GM21825 (cell line): ENCODE results near the gene CNPY2.
A peak's percentile ranks its signal among the peaks of the same experiment; 100 is the strongest.
"Not testable (repeated sequence)": the region's sequence is repeated elsewhere in the genome, so short reads cannot be mapped to it uniquely, and the experiment has no call there.

Experiments used
- ATAC-seq: cut with Tn5 transposase; IDR thresholded peaks from one replicate; pipeline ENCODE4 v1.9.1; 2021; ENCODE audit warnings: mild to moderate bottlenecking, moderate library complexity; ENCODE audit not compliant: unreplicated experiment

CNPY2 gene

DNA sequence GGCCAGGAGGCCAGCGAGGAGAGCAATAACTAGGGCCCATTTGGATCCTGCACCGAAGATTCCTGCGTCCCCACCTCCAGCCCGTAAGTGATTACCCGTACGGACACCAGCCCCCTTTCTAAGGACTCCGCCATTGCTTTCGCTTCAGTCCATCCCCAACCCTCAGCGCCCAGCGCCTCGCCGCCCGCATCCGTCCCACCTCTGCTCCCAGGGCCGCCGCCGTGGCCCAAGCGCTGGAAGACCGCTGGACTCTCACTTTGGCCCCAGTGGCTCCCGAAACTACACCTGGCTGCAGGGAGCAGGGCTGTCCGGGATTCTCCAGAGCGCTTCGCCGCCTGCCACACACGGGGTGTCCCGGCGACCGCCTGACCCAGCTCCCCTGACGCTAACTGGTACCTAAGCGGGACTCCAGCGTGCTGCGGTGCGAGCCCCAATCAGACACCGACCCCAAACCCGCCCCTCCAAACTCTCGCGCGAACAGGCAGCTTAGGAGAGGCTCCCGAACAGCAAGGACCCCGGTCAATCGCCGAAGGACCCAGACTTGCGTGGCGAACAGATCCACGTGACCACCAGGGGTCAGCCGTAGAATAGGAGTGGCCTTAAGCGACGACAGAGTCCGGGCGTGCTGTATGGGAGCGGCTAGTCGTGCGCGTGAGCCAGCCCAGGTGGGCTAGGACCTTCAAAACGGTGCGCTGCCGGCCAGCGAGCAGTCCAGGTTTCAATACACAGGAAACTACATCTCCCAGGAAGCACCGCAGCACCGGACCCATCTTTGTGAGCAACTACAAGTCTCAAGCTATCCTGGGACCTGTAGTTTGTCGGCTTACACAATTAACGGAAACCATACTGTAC is at the start of gene CNPY2:
CNPY2 (minus strand) TSS at position 367 of the 852 bp plus-strand sequence. CDS start 771 bp downstream, outside the sequence.
- ATAC-seq: peak; percentile 88

DNA sequence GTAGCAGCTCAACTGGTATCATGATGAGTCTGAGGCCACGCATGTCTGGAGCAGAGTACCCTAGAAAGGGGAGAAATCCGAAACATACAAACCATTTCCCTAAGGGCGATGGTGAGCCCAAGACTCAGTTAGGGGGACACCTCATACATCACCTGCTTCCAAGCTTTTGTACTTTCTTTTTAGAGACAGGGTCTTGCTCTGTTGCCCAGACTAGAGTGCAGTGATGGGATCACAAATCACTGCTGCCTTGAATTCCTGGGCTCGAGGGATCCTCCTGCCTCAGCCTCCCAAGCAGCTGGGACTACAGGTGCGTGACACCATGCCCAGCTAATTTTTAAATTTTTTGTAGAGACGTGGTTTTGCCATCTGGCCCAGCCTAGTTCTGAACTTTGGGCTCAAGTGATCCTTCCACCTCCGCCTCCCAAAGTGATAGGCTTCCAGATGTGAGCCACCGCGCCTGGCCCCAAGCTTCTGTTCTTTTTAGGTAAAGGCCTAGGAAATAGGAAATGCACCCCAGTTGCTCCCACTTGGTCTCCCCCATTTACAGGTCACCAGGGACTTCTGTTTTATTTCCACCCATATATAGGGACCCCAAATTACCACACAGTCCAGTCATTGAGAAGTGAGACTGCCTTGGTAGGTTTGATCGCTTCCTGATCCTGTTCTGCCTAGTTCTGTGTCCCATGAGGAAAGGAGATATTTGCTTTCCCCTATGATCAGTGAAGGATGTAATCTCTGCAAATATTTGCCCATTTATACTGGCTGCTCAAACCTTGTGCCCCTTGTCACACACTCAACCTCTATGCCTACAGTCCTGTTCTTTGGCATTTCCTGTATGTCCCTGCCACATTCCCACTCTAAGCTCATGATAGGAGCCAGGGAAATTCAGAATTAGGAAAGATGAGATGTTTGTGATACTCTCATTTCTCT is 46.6 kb upstream of the CNPY2 start, which contains the start of gene APOF:
APOF (minus strand) TSS at position 728 of the 930 bp plus-strand sequence; CDS start at position 616, 112 bp downstream.
- no peak for ATAC-seq

DNA sequence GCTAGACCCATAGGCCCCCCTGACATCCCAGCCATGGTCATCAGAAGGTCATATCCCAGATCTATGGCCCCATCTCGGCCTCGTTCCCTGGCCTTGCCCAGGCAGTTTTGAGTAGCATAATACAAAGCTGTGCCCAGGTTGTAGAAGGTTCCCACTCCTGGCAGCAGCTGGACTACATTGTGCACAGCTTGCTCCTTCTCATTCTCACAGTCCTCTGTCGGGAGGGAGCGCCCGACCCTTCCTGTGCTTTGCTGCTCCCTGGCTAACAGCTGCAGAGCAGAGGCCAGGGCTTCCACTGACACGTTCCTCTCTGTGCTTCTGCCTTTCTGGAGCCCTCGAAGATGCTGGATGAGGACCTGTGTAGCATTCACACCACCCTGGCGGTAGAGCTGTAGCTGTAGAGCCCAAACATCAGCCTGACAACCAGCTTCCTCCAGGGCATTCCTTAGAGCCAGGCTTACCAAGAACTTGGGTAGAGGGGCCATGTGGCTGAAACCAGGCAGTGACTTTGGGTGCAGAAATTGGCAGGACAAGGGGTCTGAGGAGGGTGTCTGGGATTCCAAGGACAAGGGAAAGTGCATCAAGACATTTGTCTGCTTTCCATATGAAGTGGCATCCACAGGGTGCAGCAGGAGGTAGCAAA is 45.8 kb upstream of the CNPY2 start:
- no peak for ATAC-seq

DNA sequence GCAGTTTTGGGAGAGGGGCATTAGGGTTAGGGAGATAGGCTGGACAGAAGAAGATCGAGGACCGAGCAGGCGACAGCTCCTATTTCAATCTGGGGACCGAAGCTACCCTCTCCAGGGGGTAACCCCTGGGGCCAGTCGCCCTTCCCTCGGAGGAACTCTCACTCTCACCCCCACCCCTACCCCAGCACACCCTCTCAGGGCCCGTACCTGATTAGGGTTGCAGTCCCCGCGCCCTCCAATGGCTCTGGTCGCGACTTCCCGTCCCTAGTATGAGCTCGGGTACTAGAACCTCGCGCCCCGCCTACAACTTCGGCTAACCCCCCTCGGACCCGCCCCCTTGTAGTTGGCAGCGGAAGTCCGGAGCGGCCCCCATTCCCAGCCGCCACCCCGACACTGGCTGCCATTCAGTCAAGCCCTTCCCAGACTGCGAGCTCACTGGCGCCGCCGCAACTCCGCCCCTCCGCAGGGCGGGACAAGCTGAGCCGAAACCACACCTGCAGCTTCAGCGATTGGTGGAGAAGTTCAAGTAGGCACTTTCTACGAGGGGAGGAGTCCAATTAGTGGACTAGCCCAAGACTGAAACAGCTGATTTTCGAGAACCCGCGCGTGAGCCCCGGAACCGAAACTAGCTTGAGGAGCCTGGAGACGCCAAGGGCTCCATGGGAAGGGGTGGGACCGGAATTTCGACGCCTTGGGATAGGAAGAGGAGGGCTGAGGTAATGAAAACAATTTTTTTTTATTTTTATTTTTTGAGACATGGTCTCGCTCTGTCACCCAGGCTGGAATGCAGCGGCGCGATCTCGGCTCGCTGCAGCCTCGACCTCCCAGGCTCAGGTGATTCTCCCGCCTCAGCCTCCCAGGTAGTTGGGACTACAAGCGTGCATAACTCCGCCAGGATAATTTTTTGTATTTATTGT is 44.3 kb upstream of the CNPY2 start, which contains the start of gene STAT2:
STAT2 (minus strand) TSS at position 257 of the 917 bp plus-strand sequence. CDS start 3,536 bp downstream, outside the sequence.
- peak; percentile 95 for ATAC-seq

DNA sequence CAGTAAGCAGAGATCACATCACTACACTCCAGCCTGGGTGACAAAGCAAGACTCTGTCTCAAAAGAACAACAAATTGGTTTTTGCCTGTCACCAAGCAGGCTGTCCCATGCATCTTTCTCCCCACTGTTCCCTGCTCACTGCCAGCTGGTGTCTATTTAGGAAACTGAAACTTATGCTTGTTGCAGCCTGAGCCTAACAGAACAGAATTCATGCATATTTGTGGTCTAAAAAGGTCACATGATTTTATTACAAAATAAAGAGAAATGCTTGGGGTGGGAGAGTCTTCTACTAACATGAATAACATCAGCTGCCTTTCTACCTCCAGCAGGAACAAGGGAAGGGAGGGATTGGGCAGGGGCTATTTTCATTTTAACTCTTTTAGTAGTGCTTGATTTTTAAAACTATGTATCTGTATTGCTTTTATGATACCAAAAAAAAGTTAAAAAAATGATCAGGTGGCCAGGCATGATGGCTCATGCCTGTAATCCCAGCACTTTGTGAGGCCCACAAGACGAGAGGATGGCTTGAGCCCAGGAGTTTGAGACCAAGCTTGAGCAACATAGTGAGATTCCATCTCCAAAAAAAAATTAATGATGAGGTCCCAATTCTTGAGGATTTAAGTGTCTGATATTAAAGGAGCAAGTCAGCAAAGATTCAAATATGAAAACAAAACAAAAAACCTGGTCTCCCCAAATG is 43.2 kb upstream of the CNPY2 start:
- ATAC-seq: no peak

DNA sequence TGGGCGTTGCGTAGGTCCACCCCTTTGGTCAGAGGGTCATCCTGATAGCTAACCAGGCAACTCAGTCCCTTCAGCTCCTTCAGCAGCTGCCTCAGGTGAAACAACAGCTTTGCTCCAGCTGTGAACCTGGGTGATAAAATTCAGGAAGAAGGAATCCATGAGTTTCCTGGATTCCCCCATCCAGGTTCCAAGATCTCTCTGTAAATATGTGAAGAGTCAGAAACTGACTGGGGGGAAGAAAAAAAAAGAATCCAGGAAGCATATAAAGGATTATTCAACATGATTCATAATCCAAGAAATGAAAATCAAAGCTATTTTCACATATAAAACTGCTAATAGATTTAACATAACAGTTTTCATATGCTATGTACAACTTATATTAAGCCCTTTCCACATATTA is 35.5 kb upstream of the CNPY2 start:
- no peak for ATAC-seq

DNA sequence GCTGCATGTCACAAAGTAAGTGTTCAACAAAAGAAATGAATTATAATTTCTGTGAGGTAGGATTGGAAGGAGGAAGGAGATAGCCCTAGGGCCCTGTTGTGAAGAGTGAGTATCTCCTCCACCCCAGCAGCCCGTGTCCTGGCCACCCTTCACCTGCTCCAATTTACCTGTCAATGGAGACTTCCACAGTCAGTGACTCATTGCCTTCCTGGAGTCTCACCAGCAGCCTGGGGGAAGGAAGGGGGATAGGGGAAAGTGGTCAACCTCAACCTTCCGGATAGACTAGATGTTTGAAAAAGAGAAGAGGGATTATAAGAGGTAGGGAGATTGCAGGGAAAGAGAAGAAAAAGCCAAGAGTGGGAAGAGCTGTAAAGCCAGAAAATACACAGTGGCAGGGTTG is 34.9 kb upstream of the CNPY2 start:
- no peak for ATAC-seq

DNA sequence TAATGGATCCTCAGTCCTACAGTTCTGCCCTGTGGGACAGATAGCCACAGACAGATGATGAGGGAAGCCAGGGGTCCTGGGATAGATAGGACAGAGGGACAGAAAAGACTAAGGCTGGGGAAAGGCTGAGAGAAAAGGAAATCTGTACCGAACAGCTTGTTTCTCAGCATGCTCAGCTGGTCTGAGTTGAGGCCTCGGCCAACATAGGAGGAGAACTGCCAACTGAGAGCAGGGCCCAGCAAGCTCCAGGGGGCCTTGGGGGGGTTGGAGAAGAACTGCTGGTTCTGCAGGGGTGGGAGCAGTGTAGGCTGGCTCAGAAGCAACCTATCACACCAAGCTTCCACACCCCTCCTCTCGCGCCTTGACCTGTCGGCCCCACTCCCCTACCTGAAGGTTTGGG is 33.0 kb upstream of the CNPY2 start:
- no peak for ATAC-seq

DNA sequence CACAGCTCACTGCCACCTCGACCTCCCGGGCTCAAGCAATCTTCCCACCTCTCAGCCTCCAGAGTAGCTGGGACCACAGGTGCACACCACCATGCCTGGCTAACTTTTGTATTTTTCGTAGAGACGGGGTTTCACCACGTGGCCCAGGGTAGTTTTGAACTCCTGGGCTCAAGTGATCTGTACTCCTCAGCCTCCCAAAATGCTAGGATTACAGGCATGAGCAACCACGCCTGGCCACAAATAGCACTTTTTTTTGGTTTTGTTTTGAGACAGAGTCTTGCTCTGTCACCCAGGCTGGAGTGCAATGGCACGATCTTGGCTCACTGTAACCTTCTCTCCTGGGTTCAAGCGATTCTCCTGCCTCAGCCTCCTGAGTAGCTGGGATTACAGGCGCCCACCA is 31.5 kb upstream of the CNPY2 start:
- not testable (repeated sequence) for ATAC-seq

DNA sequence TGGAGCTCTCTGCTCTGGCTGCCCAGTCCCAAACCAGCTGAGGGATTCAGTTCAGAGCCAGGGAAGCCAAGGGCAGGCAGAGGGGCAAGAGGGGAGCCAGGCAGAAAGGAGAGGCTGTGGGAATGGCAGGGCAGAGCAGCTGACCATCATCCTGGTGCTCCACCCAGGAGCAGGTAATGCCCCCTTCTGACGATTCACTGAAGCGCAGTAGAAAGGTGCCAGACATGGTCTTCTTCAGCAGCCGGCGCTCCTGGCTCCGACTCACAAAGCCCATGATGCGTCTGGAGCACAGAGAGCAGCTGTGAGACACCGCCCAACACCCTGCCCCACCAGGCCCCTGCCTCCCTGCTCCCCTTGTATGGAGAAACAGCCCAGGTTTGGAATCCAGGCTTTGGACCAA is 30.9 kb upstream of the CNPY2 start:
- no peak for ATAC-seq

DNA sequence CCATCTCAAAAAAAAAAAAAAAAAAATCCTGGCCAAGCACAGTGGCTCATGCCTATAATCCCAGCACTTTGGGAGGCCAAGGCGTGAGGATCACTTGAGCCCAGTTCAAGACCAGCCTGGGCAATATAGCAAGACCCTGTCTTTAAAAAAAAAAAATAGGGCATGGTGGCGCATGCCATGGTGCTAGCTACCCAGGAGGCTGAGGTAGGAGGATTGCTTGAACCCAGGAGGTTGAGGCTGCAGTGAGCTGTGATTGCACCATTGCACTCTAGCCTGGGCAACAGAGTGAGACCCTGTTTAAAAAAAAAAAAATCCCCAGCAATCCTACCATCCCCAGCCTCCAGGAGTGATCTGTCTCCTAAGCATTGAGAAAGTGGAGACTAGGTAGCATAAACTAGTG is 26.5 kb upstream of the CNPY2 start:
- not testable (repeated sequence) for ATAC-seq

DNA sequence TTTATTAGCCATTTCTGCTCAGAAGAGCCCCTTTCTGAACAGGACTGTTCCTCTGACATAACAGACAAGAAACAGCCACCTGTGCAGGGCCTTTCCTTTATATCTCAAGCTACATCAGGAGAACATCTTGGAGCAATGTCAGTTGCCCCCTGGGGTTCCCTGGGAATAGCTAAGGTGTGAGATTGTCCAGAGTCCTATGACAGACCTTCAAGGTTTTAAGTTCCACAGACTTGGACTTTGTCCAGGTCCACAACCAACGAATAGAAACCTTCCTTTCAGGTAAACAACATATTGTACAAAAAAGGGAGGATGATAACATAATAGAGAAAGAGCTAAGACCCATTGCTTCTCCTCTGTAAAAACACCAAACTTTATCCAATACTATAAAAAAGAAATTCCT is 25.8 kb upstream of the CNPY2 start:
- ATAC-seq: no peak

DNA sequence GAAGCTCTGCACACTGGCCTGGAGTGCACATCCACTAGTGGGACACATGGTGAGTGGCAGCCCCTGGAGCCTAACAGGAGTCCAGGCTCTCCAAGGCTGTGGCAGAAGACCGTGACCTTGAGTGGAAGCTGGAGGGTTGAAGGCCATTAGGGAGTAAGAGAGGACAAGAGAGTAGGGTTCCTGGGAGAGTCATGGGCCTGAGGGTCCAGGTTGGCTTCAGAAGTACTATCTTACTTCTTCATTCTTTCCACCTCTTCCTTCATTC is 23.3 kb upstream of the CNPY2 start:
- peak; percentile 8 for ATAC-seq

DNA sequence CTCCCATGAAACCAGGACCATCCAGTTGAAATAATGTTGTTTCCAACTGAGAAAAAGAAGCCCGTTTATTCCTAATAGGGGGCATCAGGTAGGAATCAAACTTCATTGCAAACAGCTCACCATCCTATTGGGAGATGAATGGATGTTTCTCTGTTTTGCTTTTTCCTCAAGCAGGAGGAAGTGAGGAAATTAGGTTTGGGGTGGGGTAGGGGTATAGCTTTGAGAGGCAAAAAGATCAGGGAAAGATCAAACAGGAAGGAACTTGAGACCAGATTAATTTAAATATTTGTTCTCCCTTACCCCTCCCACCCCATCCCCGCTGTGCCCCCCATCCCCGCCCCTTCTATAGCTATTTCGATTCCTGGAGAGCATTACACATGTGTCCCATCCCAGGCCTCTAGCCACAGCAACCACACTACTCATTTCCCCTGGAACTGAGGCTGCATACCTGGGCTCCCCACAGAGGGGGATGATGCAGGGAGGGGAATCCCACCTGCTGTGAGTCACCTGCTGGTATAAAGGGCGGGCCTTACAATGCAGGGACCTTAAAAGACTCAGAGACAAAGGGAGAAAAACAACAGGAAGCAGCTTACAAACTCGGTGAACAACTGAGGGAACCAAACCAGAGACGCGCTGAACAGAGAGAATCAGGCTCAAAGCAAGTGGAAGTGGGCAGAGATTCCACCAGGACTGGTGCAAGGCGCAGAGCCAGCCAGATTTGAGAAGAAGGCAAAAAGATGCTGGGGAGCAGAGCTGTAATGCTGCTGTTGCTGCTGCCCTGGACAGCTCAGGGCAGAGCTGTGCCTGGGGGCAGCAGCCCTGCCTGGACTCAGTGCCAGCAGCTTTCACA is 22.7 kb upstream of the CNPY2 start, which contains the start of gene IL23A:
IL23A (plus strand) TSS at position 577 of the 850 bp plus-strand sequence; CDS start at position 738, 161 bp downstream.
- peak; percentile 38 for ATAC-seq

DNA sequence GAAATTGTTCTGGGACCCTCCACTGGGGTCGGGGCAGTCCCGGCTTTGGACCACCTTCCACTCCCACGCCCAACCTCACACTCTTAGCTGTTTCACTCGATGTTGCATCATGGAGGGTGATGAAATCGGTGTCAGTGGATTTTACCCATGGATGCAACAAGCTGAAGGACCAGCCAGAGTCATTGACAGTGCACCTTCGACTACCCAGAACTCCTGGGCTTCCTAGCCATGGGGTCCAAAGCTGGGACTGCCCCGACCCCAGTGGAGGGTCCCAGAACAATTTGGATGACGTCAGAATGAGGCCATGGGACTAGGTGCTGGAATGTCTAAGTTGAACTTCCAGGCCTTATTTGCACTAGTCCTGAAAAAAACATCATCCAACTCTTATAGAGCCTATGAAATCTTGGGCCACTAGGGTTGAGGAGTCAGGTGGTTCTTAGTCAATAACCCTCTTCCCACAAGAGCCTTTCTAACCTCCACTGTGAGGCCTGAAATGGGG is 22.0 kb upstream of the CNPY2 start:
- no peak for ATAC-seq

DNA sequence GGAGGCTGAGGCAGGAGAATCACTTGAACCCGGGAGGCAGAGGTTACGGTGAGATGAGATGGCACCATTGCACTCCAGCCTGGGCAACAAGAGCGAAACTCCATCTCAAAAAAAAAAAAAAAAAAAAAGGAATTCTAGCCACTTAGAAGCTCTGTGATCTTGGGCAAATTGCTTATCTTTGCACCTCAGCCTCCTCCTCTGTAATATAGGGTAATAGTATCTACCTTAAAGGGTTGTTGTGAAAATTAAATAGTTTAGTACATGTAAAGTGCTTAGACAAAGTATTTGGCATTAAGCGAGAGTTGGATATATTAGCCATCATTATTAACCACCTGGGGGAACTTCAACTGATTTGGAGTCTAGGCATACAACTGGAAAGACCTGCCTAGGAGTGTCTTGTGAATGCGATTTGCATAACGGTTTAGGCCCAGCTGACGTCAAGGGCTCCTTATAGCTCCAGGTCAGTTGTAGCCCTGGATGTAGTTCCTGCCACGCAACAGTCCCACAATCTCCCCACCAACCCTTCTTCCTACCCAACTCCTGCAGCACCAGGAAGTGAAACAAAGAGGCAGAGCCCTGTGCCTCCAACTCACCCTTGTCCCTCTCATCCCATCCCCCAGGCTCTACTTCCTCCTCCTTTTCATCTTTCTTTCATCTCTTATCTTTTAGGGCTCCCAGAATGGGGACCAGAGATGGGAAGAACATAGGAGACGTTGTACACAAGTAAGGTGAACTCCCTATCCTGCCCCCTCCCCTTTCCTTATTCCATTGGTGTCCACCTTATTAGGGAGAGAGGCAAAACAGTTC is 20.8 kb upstream of the CNPY2 start:
- no peak for ATAC-seq

DNA sequence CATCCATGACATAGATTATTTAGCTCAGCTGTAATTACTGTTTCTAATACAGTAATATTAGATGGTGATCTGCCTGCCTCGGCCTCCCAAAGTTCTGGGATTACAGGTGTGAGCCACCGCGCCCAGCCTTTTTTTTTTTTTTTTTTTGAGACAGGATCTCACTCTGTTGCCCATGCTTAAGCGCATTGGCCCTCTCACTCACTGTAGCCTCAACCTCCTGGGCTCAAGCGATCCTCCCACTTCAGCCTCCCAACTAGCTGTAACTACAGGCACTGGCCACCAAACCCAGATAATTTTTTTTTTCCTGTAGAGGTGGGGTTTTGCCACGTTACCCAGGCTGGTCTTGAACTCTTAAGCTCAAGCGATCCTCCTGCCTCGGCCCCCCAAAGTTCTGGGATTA is 19.7 kb upstream of the CNPY2 start:
- ATAC-seq: not testable (repeated sequence)

DNA sequence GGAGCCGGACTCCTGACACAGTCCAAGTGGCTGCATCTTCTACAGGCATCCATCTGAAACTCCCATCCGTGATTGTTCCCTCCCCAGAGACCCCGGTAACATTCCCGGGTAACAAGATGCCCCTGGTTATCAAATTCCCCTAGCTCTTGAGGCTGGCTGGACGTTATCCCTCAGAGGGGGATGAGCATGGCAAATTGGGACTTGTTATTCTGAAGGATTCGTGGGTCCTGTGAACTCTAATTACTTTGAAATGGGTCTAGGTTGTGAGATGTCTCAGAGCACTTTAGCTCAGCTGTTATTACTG is 18.7 kb upstream of the CNPY2 start:
- ATAC-seq: no peak
